Measurements from ENCODE around the gene FRK. TPM values are rescaled to one million over a fixed set of nuclear protein-coding genes. Genes with fewer than 3 reads are reported as not detected.

FRK gene
- total and polyA plus RNA-seq, 9 donors = 0.38 to 3.5 (median 1.1) TPM

DNA sequence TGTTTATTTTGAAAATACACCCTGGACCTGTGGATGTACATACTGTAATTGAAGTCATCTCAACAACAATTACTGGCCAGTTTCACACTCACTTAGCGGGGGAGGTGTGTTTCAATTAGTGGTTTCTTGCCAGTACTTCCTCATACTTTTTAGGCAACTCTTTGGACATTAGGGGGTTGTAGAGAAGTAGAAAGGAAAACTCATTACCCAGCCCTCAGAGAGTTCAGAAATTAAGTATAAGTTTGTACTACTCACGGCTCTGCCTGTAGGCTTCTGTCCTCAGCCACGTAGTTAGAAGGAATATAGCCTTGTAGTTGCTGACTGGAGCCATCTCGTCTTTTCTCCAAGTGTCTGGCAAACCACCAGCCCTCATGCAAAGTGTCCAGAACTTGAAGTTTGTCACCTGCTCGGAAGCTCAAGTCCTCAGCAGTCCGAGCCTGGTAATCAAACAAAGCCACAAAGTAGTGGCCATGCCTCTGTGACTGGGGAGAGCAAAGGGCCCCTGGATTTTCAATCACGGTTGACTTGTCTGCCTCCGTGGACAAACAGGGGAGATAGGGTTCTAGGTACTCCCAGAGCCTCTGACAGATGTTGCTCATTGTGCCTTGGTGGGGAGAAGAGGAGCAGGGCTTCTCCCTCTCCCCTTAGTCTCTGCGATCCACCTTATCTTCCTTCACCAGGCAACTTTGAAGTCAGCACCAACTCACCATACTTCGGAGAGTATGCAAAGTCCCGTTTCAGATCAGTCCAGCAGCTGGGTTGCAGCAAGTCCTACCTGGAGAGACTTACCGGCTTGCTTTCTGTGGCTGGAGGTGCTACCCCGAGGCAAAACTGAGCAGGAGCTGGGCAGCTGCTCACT is 749 bp downstream of the FRK start:
- TF ChIP-seq POLR2A (IDR thresholded peaks at IDR 0.05) (no peak), CTCF (IDR thresholded peaks at IDR 0.05) (no peak)
- H3K27me3 ChIP-seq = no peaks in the 10 kb centered on the region
- no peaks in the 10 kb centered on the region for H3K36me3 ChIP-seq
- peak in 1 of 5 donors; percentile 33 for DNase-seq
- H3K4me3 ChIP-seq = peak overlapping the region; percentile 40
- WGBS, 3 donors = 27 to 48% (median 28%) methylated on average over 13 of the region's 13 CpGs
- no peaks in the 10 kb centered on the region for H3K4me1 ChIP-seq (ENCODE audit: insufficient read depth)
- H3K9me3 ChIP-seq = no peaks in the 10 kb centered on the region
- peak overlapping the region; percentile 49 to 58 for H3K27ac ChIP-seq
- intact Hi-C loops (cut with DNase I) = no loop called here

DNA sequence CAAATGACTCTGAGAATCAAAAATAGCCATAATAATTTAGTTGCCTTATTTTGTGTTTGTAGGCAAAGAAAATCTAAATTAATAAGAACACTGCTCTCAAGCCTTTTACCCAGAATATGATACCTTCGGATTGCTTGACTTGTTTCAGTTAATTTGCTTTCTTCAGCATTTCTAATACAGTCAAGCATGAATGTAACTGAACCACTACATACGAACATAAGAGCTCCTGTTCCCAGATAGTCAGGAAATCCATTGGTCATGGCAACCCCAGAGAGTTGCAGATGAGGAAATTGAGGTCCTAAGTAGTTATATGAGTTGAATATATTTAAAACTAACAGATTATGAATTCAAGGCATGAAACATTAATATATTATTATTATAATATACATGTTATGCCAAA is 2.9 kb downstream of the FRK start:
- Histone ChIP-seq H3K27ac (no peak overlapping the region), H3K4me3 (no peak overlapping the region), H3K4me1 (ENCODE audit: insufficient read depth) (no peaks in the 10 kb centered on the region), H3K27me3 (no peaks in the 10 kb centered on the region), H3K36me3 (no peaks in the 10 kb centered on the region), H3K9me3 (no peaks in the 10 kb centered on the region)
- no peak for DNase-seq
- 70 to 72% (median 70%) methylated on average over 2 of the region's 2 CpGs for WGBS, 3 donors
- intact Hi-C loops (cut with DNase I) = no loop called here
- TF ChIP-seq CTCF (IDR thresholded peaks at IDR 0.05) (no peak), EP300 (IDR thresholded peaks at IDR 0.05) (no peak), POLR2A (IDR thresholded peaks at IDR 0.05) (no peak)

- DNase-seq = no peak
- Histone ChIP-seq H3K4me3 (no peak overlapping the region), H3K27ac (no peak overlapping the region), H3K9me3 (no peaks in the 10 kb centered on the region), H3K4me1 (ENCODE audit: insufficient read depth) (no peaks in the 10 kb centered on the region), H3K36me3 (no peaks in the 10 kb centered on the region), H3K27me3 (no peaks in the 10 kb centered on the region)
- TF ChIP-seq CTCF (IDR thresholded peaks at IDR 0.05) = no peak
- 83 to 97% (median 86%) methylated on average over 1 of the region's 1 CpG for WGBS, 3 donors
- intact Hi-C loops (cut with DNase I) = no loop called here
These were observed 5.2 kb downstream of the FRK start for GRCh38 chr6:116055513-116055912.

DNA sequence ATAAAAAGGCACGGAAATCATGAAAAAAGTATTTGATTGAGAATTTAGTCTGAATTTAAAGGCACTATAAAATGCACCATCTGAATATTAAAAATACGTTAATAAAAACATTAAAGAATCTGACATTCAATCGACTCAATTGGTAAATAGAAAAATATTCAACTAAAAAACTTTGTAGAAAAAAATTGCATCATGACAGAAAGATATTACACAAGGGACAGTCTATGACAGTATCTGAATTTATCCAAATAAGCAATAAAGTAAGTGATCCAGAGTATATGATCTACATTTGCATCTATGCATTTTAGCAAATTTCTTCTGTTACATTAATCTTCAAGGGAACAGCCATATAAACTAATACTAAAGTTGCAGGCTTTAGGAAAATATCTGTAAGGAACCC is 9.4 kb downstream of the FRK start:
- no peak overlapping the region for H3K27ac ChIP-seq
- H3K4me1 ChIP-seq (ENCODE audit: insufficient read depth) = peaks cover 2% of the 10 kb centered on the region
- H3K36me3 ChIP-seq = no peaks in the 10 kb centered on the region
- H3K27me3 ChIP-seq = no peaks in the 10 kb centered on the region
- no peak for DNase-seq
- no peak overlapping the region for H3K4me3 ChIP-seq
- H3K9me3 ChIP-seq = no peaks in the 10 kb centered on the region
- 89 to 96% (median 96%) methylated on average over 3 of the region's 3 CpGs for WGBS, 3 donors
- TF ChIP-seq EP300 (IDR thresholded peaks at IDR 0.05) (no peak), CTCF (IDR thresholded peaks at IDR 0.05) (no peak)
- intact Hi-C loops (cut with DNase I) = no loop called here
